NCI-H524 treated with DMSO at 0.1 percent for 48 hours (cell line): ENCODE data around the gene LY6G6D.

Experiments
- DNase-seq: peaks from one replicate; lab custom pipeline; 2025; lab: John Stamatoyannopoulos, UW

The LY6G6D gene, protein sequence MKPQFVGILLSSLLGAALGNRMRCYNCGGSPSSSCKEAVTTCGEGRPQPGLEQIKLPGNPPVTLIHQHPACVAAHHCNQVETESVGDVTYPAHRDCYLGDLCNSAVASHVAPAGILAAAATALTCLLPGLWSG

DNA sequence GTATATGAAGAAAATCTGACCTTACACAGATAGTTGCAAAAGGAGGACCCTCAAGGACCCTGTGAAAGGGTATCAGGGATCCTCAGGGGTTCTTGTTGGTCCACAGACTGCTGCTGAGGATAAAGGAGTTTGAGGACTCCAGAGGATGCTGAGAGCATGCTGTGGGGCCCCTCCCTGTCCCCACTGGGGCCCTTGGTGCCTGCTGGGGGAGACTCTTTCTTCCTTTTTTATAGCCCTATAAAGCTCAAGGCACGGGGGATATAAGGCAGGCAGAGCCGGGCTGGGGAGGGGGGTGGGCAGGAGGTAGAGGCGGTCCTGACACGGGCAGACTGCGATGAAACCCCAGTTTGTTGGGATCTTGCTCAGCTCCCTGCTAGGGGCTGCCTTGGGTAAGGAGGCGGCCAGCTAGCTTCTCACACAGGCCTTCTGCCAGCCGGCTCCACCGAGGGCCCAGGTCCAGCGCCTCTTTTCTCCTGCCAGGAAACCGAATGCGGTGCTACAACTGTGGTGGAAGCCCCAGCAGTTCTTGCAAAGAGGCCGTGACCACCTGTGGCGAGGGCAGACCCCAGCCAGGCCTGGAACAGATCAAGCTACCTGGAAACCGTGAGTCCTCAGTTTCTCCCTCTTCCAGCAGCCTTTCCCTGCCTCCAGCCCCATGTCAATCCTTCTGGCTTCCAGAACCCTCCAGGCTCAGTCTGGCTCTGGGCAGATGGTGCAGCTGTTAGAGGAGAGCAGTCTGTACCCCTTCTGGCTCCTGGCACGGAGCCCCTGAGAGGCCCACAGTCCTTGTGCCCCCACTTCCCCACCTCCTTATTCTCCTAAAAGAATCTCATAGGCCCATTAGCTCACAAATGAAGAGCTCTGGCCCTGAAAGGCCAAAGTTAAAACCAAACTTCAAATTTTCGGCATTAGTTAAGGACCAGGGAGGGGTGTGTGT, at the start of gene LY6G6D:
Gene LY6G6D, plus strand, starts transcription at position 327 of the 937 bp plus-strand sequence. Its CDS starts 8 bp downstream, at position 335.
- no peak for DNase-seq

DNA sequence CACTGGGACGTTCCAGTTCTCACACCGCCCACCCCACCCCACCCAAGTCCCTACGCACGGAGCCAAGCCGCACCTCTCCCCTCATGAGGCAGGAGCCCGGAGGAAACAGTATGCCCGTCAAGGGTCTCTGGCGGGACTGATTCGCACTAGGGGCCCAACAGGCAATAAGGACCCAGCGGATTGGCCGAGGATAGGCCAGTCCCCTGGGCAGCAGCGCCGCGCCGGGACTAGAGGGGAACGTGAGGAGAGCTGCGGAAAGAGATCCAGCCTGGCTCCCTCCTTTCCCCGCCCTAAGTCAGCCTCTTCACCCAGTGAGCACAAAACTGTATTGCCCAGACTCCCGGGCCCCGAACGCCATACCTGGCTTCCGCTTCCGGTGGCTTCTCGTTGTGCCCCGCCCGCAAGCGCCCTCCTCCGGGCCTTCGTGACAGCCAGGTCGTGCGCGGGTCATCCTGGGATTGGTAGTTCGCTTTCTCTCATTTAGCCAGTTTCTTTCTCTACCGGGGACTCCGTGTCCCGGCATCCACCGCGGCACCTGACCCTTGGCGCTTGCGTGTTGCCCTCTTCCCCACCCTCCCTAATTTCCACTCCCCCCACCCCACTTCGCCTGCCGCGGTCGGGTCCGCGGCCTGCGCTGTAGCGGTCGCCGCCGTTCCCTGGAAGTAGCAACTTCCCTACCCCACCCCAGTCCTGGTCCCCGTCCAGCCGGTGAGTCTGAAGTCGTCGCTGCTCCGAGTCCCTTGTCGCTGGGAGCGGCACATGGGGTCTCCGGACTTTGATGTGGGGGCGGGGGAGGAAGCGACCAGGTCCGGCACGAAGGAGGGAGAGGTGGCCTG, 49.4 kb upstream of the LY6G6D start, which contains the start of gene CSNK2B:
Gene CSNK2B, plus strand, starts transcription at position 580 of the 836 bp plus-strand sequence. CDS start 752 bp downstream, outside the sequence.
- DNase-seq, result peak; percentile 93

DNA sequence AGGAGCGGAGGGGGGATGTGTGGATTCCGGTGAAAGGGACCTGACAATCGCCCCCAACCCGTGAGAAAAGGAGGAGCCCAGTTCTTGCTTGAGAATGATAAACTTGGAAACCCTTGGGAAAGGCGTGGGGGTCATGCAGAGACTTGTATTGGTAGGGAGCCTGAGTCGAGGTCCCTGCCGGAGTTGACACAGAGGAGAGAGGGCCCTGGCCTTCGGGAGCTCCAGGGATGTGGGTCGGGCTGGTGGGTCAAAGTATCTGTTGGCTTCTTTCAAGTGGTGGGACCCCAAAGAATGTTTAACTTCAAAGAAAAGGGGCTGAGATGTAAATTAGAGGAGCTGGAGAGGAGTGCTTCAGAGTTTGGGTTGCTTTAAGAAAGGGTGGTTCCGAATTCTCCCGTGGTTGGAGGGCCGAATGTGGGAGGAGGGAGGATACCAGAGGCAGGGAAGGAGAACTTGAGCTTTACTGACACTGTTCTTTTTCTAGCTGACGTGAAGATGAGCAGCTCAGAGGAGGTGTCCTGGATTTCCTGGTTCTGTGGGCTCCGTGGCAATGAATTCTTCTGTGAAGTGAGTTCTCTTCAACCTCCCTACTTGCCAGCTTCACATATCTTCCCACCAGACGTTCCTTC, 48.7 kb upstream of the LY6G6D start:
- DNase-seq, result no peak

DNA sequence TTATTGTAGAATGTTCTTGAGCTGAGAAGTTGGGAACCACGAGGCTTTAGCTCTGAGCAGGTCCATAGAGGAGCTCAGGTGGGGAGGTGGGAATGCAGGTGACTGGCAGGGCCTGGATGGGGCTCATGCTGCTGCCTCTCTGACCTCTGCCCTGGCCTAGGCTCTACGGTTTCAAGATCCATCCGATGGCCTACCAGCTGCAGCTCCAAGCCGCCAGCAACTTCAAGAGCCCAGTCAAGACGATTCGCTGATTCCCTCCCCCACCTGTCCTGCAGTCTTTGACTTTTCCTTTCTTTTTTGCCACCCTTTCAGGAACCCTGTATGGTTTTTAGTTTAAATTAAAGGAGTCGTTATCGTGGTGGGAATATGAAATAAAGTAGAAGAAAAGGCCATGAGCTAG, 45.5 kb upstream of the LY6G6D start, which contains the start of gene LY6G5B:
Gene LY6G5B, plus strand, starts transcription at position 301 of the 400 bp plus-strand sequence. CDS start 975 bp downstream, outside the sequence.
- no peak for DNase-seq

DNA sequence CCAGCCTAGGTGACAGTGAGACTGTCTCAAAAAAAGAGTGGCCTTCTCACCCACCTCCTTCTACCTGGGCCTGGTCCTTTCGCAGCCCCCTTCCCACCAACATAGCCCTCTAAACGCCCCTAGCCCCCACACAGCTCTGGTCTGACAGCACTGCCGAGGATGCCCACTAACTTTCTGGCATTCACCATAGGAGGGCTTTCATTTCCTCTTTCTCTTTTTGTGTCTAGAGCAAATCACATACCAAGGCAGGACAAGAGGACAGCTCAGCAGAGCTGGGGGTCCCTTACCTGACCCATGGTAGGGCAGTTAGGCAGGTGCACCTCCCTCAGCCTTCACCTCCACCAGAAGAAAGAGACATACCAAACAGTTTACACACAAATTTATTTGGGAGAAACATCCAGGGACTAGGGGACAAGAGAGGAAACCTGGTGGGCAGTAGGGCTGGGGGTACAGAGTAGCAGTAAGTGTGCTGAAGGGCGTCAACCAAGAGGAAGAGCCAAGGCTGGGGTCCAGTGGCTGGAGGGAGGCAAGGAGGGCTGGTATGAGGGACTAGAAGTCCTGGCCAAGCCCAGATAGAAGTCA, 38.7 kb upstream of the LY6G6D start:
- no peak for DNase-seq

DNA sequence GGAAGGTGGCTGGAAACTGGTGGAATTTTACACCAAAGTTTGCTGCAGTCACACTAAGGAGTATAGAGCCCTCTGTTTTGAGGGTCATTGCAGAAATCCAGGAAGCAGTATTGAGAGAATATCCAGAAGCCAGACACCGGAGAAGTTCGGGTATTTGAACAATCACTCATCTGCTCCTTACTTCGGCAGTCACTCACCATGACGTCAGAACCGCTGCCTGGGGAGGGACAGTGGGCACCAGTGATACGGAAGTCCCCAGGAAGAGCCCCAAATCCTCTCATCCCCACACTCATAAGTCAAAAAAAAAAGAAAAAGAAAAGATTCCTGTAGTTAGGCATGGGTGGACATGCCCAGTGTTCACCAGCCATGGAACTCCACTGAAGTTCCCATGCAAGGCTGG, 38.2 kb upstream of the LY6G6D start:
- DNase-seq, result no peak

DNA sequence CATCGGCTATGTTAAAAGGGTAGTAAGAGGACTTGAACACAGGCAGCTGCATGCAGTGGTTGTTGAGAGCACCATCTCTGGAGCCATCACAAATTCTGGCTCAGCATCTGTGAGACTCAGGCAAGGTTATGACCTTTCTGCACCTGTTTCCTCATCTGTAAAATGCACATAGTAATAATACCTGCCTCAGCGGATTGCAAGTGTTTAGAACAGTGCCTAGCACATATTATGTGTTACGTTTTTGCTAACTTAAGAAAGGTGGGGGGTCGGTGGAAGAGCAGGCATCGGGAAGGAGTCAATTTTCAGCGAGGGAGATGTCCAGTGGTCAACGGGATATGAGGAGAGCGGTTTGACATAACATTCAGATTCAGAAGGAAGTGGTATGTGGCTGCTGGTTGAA, 37.2 kb upstream of the LY6G6D start:
- no peak for DNase-seq

DNA sequence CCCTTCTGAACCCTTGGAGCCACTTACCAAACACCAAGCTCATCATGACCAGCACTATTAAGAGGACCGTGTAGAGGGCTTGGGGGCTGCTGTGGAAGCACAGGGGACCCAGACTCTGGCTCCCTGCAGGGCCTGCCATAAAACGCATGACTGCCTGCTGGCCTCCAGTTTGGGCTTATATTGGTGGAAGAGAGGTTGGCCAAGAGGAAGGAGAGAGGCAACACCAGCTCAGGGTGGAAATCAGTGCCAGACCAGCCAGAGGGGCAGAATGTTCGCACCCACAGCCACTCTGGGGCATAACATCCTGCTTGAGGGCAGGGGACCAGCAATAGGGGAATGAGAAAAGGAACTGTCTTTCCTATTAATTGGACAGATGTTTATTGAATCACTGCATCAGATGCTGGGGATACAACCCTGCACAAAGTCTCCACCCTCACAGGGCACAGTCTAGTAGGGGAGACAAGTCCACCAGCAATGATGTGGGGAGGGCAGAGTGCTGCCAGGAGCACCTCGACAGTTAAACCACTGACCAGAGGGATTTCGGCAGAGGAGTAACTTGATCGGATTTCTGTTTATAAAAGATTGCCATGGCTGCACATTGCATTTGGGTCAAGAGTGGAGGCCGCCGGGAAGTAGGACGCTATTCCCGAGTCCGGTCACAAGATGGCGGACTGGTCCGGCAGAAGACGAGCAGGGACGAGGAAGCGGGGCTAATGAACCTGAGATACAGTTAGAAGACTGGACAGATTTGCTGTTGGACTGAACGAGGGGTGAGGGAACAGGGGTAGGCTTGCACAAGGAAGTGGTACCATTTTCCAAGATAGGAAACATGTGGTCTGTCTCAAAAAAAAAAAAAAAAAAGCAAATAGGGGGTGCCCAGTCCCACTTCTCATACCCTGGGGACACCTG, 34.7 kb upstream of the LY6G6D start, which contains the start of gene LY6G5C:
Gene LY6G5C, minus strand, starts transcription at position 842 of the 909 bp plus-strand sequence. Its CDS starts 694 bp downstream, at position 148.
- peak; percentile 18 for DNase-seq

DNA sequence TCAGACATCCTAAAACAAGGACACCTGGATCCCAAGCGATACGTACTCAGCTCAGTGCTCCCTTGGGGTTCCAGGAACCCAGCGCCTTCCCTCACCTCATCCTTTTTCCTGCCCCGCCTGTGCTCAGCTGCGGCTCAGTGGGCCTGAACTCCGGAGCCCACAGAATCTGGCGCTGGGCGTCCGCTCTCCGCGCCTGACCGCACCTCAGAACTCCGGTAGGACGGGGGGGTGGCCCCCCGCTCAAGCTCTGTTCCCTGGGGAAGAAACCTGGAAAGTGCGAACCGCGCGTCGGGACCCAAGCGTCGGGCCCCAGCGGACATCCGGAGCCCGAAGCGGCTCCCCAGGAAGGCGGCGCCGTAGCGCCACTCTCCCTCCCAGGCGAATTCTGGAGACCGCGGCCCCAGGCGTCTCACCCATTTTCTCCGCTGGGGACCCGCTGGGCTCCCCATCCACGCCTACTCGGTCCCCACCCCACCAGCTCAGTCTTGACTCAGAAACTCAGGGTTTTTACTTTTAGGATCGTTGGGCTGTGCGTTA, 33.9 kb upstream of the LY6G6D start:
- DNase-seq, result no peak

DNA sequence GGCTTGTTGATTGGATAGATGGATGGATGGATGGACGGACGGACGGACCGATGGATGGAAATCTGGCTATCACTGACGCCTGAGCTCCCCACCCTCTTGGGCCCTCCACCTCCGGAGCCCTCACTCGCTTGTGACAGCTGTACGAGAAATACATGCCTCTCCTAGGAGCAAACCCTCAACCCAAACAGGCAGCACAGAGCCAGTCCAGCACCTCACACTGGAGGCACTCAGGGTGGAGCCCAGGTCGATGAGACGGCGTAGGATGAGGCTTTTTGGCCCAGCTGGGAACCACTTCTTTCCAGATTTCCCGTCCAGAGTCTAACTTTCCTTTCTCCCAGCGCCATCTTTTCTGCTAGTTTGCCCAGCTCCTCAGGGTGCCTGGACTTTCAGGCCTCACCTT, 31.6 kb upstream of the LY6G6D start:
- DNase-seq, result no peak

DNA sequence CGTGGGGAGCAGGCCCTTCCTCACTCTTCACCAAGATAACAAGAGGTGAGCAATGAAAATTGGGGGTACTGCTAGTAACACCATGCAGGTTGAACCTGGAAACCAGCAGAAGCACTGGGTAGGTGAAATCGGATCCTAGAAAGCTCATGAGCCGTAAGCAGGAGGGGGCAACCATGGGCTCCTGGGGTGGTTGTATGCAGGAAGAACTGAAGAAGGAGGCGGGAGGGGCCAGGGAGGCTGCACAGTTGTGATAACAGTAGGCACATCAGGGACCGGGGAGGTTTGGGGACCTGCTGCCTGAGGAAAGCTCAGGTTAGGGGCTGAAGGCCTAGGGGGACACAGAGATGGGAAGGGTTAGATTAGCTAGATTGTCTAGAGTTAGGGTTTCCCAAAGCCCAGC, 28.7 kb upstream of the LY6G6D start:
- DNase-seq, result no peak

DNA sequence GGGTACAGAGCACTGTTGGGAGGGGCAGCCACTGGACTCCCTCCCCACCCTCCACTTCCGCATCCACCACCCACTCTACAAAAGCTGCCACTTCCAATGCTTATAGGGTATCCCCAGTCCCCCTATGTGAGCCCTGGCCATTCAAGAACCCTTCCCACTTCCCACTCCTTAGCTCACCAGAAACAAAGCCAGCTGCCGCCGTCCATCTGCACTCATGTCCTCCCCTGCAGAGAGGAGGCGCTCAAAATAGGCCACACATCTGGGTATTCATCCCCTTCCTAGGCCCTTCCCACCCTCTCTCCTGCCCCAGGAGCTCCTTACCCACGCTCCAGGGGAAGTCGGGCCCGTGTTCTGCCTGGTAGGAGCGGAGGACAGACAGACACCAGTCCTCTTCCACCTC, 27.8 kb upstream of the LY6G6D start:
- DNase-seq, result no peak

DNA sequence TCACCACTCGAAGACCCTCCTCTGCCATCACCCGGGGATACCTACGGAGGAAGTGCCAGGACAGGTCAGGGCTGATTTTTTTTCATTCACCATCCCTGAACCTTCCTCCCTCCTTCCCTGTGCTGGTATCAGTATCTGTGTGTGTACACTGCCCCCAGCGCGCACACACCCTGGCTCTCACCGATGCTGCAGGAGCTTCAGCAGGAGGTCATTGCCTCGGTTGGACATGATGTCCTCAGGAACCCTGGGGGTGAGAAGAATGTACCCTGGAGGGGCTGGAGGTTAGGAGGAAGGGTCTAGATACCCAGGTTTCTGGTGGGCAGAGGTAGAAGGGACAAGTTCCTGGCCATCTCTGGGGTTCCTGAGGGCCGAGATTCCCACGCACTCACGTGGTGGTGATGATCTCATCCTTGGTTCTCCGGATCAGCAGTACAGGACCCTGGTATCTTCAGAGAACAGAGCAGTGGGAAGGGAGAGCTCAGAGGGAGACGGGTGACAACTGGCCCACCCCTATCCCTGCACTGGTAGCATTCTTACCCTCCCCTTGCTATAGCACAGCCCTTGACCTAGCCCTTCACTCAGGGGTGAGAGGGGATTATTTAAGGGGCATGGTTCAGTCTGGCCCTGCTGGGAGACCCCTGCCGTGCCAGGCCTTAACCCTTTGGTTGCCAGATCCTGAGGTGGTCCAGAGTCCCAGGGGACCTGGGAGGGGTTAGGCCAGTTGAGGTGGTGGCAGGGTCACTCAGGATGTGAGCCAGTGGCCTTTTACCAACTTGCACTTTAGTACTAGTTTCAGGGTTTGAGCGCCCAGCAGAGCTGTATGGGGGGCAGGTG, 27.1 kb upstream of the LY6G6D start:
- no peak for DNase-seq

DNA sequence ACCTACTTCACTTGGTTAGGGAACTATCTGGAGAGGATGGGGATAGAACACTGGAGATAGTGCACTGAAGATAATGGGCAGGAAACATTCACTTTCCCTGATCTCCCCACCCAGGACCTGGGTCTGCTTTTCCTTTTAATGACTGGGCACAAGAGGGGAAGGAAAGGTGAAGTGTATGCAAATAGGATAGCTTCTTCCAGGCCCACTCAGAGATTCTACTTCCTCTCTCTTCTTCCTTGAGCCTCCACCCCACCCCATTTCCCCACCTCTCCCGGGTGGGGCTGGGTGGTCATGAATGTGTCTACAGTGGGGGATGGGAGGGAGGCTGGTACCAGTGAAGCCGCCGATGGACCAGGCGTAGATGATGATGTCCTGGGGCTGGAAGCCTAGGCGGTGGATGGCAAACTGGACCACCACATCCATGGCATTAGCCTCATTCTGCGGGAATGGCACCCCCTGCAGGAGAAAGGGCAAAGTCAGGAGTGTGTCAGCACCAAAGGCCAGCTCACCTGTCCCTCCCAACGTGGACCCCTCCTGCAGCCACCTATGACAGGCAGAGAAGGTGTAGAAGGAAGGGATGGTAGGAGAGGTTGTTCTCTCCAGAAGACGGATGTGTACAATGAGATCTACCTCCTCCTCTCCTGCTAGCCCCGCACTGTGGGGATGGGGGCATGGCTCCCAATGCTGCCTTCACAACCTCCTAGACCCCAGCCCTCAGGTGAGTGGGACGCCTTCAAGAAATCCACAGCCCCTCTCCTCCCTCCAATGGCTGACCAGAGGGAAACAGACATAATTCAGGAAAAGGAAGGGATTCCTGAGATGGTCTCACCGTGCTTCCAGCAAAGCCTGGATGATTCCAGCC, 25.7 kb upstream of the LY6G6D start:
- no peak for DNase-seq

DNA sequence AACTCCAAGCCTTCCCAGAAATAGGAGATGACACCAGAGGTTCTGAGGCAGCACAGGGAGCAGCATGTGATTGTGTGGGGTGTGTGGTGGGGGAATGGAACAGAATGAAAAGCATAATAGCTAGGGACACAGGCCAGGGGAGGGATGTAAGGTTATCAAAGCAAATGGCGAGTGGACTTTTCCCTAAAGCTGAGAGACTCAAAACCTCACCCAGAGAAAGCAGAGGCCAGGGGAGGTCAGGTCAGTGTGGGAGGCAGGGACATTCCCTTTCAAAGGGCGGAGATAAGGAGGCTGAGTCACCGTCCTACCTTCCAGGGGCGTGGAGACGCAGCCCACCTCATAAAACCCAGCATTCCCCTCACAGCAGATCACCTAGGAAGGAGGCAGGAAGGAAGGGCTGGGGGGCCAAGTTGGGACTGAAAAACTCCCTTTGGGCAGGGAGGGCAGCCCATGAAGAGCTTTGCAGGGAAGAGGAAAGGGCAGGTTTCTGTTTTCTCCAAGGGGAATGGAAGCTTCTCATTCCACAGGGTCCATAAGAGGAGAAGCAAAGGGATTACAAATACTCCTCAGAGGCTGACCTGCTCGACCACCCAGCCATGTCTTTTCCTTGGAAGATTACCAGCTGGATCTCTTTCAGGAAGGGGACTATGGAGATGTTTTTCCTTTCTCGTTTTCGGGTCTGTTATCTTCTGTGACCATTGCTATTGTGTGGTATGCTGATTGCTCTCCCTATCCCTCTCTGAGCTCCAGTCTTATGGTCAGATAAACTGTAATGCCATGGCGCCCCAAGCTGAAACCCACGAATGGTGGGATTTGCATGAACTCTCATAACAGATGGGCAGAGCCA, 24.7 kb upstream of the LY6G6D start:
- no peak for DNase-seq

DNA sequence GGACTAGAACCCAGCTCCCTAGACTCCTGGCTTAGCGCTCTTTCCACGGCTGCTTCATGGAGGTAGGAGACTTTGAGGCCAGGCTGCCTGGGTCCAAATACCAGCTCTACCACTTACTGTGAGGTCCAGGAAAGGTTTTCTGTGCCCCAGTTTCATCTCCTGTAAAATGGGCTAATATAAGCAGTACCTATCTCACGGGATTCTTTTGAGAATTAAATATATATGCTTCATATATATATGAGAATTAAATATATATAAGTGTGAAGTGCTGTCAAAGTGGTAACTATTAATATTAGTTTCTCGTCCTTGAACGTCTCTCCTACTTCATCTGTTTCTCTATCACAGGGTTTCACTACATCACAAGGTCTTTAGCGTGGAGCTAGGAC, 24.1 kb upstream of the LY6G6D start:
- no peak for DNase-seq

DNA sequence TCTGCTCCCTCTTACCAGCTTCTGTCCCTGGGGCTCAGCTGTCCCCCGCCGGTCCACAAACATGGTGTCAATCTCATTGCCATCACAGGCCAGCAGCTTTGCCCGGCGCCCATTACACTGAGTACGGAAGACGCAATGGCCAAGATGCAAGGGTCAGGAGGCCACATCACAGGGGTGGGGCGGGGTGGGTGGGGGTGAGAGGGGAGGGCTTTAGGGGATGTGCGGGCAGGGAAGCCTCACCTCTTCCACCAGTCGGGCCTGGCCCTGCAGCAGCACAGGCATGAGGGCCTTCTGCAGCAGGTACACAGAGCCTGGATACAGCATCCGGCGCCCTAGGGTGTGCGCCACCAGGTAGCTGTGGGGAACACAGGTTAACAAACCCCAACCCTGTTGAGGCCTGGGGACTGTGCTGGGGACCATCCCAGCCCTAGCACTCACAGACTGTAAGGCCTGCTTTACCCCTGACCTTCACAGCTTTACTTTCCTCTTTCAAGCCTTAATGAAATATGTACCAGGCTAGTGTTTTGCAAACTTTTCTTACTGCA, 23.5 kb upstream of the LY6G6D start:
- DNase-seq, result no peak
